ENCODE measurements around the gene NUCKS1.

Gene NUCKS1

GRCh38 chr1:205672395-205672889 is 77.5 kb downstream of the NUCKS1 start:
- no peak for DNase-seq (ENCODE audit: low read depth)
- no peak overlapping the region for H3K4me3 ChIP-seq (ENCODE audit: low read depth, low read length)
- TF ChIP-seq CTCF (IDR thresholded peaks at IDR 0.05; ENCODE audit: insufficient read depth, low read depth, low read length, missing control alignments) = no peak

DNA sequence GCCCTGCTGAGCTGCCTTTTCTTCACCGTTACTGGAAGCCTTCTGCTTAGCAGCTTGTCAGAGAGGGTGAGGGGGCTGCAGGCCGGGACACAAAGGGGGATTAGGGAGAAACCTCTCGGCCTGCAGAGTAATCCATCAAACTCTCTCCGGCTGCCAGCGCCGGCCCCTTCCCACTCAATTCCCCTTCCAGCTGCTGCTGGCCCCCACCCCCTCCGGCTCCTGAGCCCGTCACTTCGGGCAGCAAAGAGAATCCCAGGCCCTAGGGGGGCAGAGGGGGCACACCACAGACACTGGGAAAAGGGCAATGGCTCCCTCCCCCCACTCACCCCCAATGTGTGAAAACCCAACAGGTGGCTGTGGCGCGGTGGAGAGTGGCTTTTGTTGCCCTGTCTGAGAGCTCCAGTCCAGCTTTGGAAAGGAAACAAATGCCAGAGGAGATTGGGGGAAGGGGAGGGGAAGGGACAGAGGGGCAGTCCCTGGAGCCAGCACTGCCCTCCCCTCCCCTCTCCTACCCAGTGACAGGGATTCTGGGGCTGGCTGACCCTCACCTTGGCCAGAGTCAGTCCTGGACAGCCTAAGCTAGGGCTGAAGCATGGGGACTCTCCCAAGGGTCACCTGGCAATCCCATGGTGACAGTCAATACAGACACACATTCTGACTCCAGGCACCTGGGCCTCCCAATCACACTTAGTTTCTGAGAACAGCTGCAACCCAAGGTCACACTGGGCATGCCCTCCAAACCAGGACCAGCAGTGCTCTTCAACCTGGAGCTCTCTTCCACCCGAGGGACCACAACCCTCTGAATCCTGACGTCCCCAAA is 79.2 kb downstream of the NUCKS1 start:
- no peak for DNase-seq (ENCODE audit: low read depth)
- H3K4me3 ChIP-seq (ENCODE audit: low read depth, low read length) = no peak overlapping the region
- no peak for TF ChIP-seq CTCF (IDR thresholded peaks at IDR 0.05; ENCODE audit: insufficient read depth, low read depth, low read length, missing control alignments)

GRCh38 chr1:205670150-205670446 is 79.9 kb downstream of the NUCKS1 start:
- peak overlapping the region; percentile 48 for H3K4me3 ChIP-seq (ENCODE audit: low read depth, low read length)
- TF ChIP-seq CTCF (IDR thresholded peaks at IDR 0.05; ENCODE audit: insufficient read depth, low read depth, low read length, missing control alignments) = no peak
- no peak for DNase-seq (ENCODE audit: low read depth)

DNA sequence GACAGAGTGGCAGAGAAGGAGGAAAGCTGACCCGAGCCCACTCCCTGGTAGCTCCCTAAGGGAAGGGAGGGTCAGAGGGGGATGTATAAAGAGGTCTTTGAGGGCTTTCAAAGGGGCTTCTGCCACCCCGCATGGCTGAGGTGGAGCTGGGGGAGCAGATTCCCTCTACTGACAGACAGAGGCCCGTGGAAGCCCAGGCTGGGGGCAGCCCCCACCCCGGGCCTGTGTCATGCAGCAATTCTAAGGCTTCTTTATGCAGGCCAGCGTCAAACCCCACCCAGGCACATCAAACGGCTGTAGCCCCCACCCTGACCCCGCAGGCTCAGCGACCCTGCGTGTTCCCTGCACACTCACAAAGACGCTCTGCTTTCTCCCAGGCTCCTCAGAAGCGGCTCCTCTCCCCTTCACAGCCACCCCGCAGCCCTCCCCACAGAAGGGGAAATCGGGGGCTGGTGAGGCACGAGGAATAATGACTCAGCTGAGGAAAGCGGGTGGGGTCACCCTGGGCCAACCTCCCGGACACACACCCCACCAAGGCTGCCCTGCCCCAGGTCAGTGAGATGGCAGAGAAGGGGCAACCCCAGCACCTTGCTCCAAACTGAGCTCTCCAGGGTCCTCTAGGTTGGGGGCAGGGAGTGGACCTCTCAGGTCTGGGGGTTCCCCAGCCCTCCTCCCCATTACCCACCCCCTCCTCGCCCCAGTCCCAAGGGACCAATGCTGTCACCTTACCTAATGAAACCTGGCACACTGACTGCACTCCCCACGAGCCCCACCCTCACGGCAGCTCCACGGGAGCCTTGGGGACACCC is 80.4 kb downstream of the NUCKS1 start:
- TF ChIP-seq CTCF (IDR thresholded peaks at IDR 0.05; ENCODE audit: insufficient read depth, low read depth, low read length, missing control alignments) = no peak
- DNase-seq (ENCODE audit: low read depth) = peak; percentile 59
- H3K4me3 ChIP-seq (ENCODE audit: low read depth, low read length) = peak overlapping the region; percentile 48

DNA sequence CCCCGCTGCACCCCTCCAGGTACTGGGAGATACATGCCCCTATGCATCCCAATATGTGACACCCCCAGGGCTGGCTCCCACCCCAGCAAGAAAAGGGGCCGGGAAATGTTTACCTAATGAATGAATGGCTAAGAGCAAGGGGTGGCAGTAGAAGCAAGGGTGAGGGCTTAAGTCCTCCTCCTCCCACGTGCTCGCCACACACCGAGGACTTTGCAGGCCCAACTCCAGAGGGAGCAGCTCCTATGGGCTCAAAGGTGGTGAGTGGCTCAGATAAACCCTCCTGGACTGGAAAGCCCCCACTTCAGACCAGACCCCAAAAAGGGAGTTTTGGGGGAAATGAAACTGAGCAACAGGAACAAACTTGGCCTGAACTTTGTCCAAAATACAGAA is 81.0 kb downstream of the NUCKS1 start:
- TF ChIP-seq CTCF (IDR thresholded peaks at IDR 0.05; ENCODE audit: insufficient read depth, low read depth, low read length, missing control alignments) = no peak
- H3K4me3 ChIP-seq (ENCODE audit: low read depth, low read length) = peak overlapping the region; percentile 48
- DNase-seq (ENCODE audit: low read depth) = peak; percentile 82

- no peak for TF ChIP-seq CTCF (IDR thresholded peaks at IDR 0.05; ENCODE audit: insufficient read depth, low read depth, low read length, missing control alignments)
- DNase-seq (ENCODE audit: low read depth) = peak; percentile 50
- H3K4me3 ChIP-seq (ENCODE audit: low read depth, low read length) = peak overlapping the region; percentile 48
Measured at GRCh38 chr1:205667909-205668643, 81.9 kb downstream of the NUCKS1 start.
